CD14-positive monocyte (primary cell): ENCODE results near the gene RSRC1. TPM values are rescaled to one million over a fixed set of nuclear protein-coding genes. Genes with fewer than 3 reads are reported as not detected.

Experiments used
- DNase-seq, 3 donors: peaks; one replicate each; pipeline ENCODE4 v3.0.0-alpha.2; 2011 to 2022
- H2AFZ ChIP-seq: 2 replicates; pipeline ENCODE4 v1.6.0; 2012; ENCODE audit warnings: mild to moderate bottlenecking, low read depth, low read length, inconsistent platforms; ENCODE audit not compliant: insufficient read depth, poor library complexity, severe bottlenecking
- H3K27ac ChIP-seq, 2 donors: 1 replicate in 1 of 2; 2 replicates in 1 of 2; pipeline ENCODE4 v1.5.1; 2012 to 2013; ENCODE audit warnings: low read length in 2 of 2, control low read depth in 1 of 2, inconsistent platforms in 1 of 2, low read depth in 1 of 2, mild to moderate bottlenecking in 1 of 2
- H3K27me3 ChIP-seq, 2 donors: one replicate each; pipeline versions ENCODE4 v1.6.0 to v1.6.1; 2011 to 2013; ENCODE audit warnings: low read length in 2 of 2; ENCODE audit not compliant: control insufficient read depth in 2 of 2, insufficient read depth in 2 of 2
- H3K36me3 ChIP-seq, 2 donors: replicated peaks in 1 of 2; 1 replicate in 1 of 2; 2 replicates in 1 of 2; pipeline versions ENCODE4 v1.5.1 to v1.6.1; 2012 to 2013; ENCODE audit warnings: low read length in 2 of 2, control low read depth in 1 of 2, inconsistent platforms in 1 of 2, mild to moderate bottlenecking in 1 of 2; ENCODE audit not compliant: insufficient read depth in 2 of 2, control insufficient read depth in 1 of 2
- H3K4me1 ChIP-seq, 2 donors: 1 replicate in 1 of 2; 2 replicates in 1 of 2; pipeline versions ENCODE4 v1.5.1 to v1.6.1; 2012 to 2013; ENCODE audit warnings: low read length in 2 of 2, control low read depth in 1 of 2, inconsistent platforms in 1 of 2, mild to moderate bottlenecking in 1 of 2, moderate library complexity in 1 of 2; ENCODE audit not compliant: insufficient read depth in 2 of 2, control insufficient read depth in 1 of 2
- H3K4me2 ChIP-seq: replicated peaks from 2 replicates; pipeline ENCODE3; 2012; ENCODE audit warnings: low read length, moderate library complexity, mild to moderate bottlenecking; ENCODE audit not compliant: poor library complexity, severe bottlenecking; ENCODE audit errors: extremely low read depth
- H3K4me3 ChIP-seq, 3 experiments: fragments of 200-600 bp in 1 of 3; sonication (generic) in 1 of 3; replicated peaks in 1 of 3; 1 replicate in 2 of 3; 2 replicates in 1 of 3; pipeline ENCODE4 v1.5.1; 2011 to 2013; ENCODE audit warnings: low read length in 3 of 3, mild to moderate bottlenecking in 3 of 3, control low read depth in 2 of 3, low read depth in 2 of 3, inconsistent platforms in 1 of 3, moderate library complexity in 1 of 3
- H3K79me2 ChIP-seq: 2 replicates; pipeline ENCODE4 v1.6.0; 2012; ENCODE audit warnings: mild to moderate bottlenecking, control low read depth, inconsistent platforms, low read length, moderate library complexity; ENCODE audit not compliant: insufficient read depth
- H3K9ac ChIP-seq: 2 replicates; pipeline ENCODE4 v1.6.0; 2017; ENCODE audit warnings: low read length, mild to moderate bottlenecking; ENCODE audit not compliant: insufficient read depth, poor library complexity, severe bottlenecking
- H3K9me3 ChIP-seq, 2 donors: replicated peaks in 1 of 2; 1 replicate in 1 of 2; 2 replicates in 1 of 2; pipeline versions ENCODE4 v1.5.1 to v1.6.1; 2012 to 2013; ENCODE audit warnings: low read length in 2 of 2, control low read depth in 1 of 2; ENCODE audit not compliant: control insufficient read depth in 1 of 2, insufficient read depth in 1 of 2
- H4K20me1 ChIP-seq: 2 replicates; pipeline ENCODE4 v1.6.0; 2012; ENCODE audit warnings: mild to moderate bottlenecking, low read length, control low read depth, moderate library complexity; ENCODE audit not compliant: insufficient read depth
- H3K27ac Mint-ChIP-seq, 7 donors: one replicate each; pipeline ENCODE4 v1.8.0; 2020; ENCODE audit warnings: mild to moderate bottlenecking in 7 of 7, mixed read lengths in 7 of 7, moderate library complexity in 6 of 7, inconsistent platforms in 2 of 7
- H3K27me3 Mint-ChIP-seq, 3 donors: one replicate each; pipeline ENCODE4 v1.8.0; 2021 to 2022; ENCODE audit warnings: low read depth in 3 of 3, mild to moderate bottlenecking in 3 of 3, mixed read lengths in 3 of 3, moderate library complexity in 3 of 3, inconsistent platforms in 1 of 3
- H3K36me3 Mint-ChIP-seq, 2 donors: one replicate each; pipeline ENCODE4 v1.8.0; 2020; ENCODE audit warnings: mixed read lengths in 2 of 2, inconsistent platforms in 1 of 2, mild to moderate bottlenecking in 1 of 2
- H3K4me1 Mint-ChIP-seq: one replicate; pipeline ENCODE4 v1.8.0; 2020; ENCODE audit warnings: mild to moderate bottlenecking, mixed read lengths
- H3K4me3 Mint-ChIP-seq, 2 donors: one replicate each; pipeline ENCODE4 v1.8.0; 2020; ENCODE audit warnings: mild to moderate bottlenecking in 2 of 2, mixed read lengths in 2 of 2, moderate library complexity in 1 of 2
- H3K9me3 Mint-ChIP-seq, 7 donors: one replicate each; pipeline ENCODE4 v1.8.0; 2020 to 2022; ENCODE audit warnings: mixed read lengths in 7 of 7, mild to moderate bottlenecking in 6 of 7, moderate library complexity in 6 of 7, inconsistent platforms in 2 of 7
- WGBS: methylation state at CpG from one replicate; pipeline ENCODE4 v1.1.5; 2013; ENCODE audit warnings: missing lambda C conversion rate; ENCODE audit not compliant: insufficient coverage; 5-methylcytosine and 5-hydroxymethylcytosine counted together
- intact Hi-C, 2 donors: fragments of 100-400 bp; cut with micrococcal nuclease; formaldehyde crosslinking; loops; one replicate each; pipeline versions ENCODE4 v1.15.0 to v1.15.1; 2023
- polyA plus RNA-seq, 3 donors: library from polyadenylated mRNA; depleted of rRNA in 1 of 3; unstranded in 2 of 3; stranded (reverse) in 1 of 3; fragments of 300-500 nt in 2 of 3; fragments of >200 nt in 1 of 3; fragmentation: Illumina TruSeq in 2 of 3; gene quantifications; 1 replicate in 2 of 3; 2 replicates in 1 of 3; pipeline ENCODE4 v1.2.3, GENCODE V29; 2012 to 2021
- TF ChIP-seq, protein P1 (sequence below): fragments of 200-600 bp; IDR thresholded peaks from one replicate; pipeline ENCODE4 v1.8.0; 2022; ENCODE audit warnings: antibody characterized with exemption, mild to moderate bottlenecking

RSRC1 gene
- polyA plus RNA-seq, 3 donors = 6.6 to 31.7 (median 15.1) TPM

DNA sequence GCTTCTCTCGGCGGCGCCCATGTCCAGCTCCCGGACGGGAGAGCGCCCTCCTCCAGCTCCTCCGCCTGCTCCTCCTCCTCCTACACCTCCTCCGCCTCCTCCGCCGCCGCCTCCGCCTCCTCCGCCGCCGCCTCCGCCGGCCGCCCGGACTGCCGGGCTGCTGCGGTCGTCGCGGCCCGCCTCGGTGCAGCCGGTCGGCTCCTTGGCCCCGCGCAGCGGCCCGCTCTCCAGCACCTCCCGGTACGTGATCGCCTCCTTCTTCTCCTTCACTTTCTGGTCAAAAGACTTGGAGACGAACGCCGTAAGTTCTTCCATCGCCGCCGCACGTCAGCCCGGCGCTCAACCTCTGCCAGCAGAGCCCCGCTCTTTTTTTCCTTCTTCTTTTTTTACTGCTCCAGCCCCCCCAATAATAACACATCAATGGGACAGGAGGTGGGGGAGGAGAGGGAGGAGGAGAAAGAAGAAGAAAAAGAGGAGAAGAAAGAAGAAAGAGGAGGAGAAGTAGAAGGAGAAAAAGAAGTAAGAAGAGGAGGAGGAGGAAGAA is 4.1 kb upstream of the RSRC1 start:
- no peak overlapping the region for H3K27ac ChIP-seq
- intact Hi-C loops = no loop called here
- peaks cover 0 to 33% of the 10 kb centered on the region in 2 donors for H3K9me3 ChIP-seq
- H3K4me3 ChIP-seq = peak overlapping the region; percentile 27 to 75 (median 29)
- H3K27me3 ChIP-seq = peaks cover 82 to 88% of the 10 kb centered on the region in 2 donors
- peak overlapping the region in 2 of 7 donors; percentile 53 to 66 for H3K27ac Mint-ChIP-seq
- peaks cover 51 to 58% of the 10 kb centered on the region in 2 donors for H3K4me1 ChIP-seq
- peaks cover 86 to 91% (median 89%) of the 10 kb centered on the region in 3 donors for H3K27me3 Mint-ChIP-seq
- H3K36me3 Mint-ChIP-seq = peaks cover 17 to 31% of the 10 kb centered on the region in 2 donors
- under 1% methylated on average over 32 of the region's 45 CpGs for WGBS
- H3K4me3 Mint-ChIP-seq = peak overlapping the region; percentile 85 to 96
- H3K79me2 ChIP-seq = peaks cover 8% of the 10 kb centered on the region
- no peak for DNase-seq
- H2AFZ ChIP-seq = peak overlapping the region; percentile 52
- peak overlapping the region; percentile 84 for H3K4me2 ChIP-seq
- H3K4me1 Mint-ChIP-seq = peaks cover 59% of the 10 kb centered on the region
- peaks cover 3% of the 10 kb centered on the region for H4K20me1 ChIP-seq
- TF ChIP-seq, protein P1, sequence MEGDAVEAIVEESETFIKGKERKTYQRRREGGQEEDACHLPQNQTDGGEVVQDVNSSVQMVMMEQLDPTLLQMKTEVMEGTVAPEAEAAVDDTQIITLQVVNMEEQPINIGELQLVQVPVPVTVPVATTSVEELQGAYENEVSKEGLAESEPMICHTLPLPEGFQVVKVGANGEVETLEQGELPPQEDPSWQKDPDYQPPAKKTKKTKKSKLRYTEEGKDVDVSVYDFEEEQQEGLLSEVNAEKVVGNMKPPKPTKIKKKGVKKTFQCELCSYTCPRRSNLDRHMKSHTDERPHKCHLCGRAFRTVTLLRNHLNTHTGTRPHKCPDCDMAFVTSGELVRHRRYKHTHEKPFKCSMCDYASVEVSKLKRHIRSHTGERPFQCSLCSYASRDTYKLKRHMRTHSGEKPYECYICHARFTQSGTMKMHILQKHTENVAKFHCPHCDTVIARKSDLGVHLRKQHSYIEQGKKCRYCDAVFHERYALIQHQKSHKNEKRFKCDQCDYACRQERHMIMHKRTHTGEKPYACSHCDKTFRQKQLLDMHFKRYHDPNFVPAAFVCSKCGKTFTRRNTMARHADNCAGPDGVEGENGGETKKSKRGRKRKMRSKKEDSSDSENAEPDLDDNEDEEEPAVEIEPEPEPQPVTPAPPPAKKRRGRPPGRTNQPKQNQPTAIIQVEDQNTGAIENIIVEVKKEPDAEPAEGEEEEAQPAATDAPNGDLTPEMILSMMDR = no peak
- H3K9me3 Mint-ChIP-seq = peaks cover 0 to 58% (median 47%) of the 10 kb centered on the region in 7 donors
- no peak overlapping the region for H3K9ac ChIP-seq
- no peaks in the 10 kb centered on the region for H3K36me3 ChIP-seq

DNA sequence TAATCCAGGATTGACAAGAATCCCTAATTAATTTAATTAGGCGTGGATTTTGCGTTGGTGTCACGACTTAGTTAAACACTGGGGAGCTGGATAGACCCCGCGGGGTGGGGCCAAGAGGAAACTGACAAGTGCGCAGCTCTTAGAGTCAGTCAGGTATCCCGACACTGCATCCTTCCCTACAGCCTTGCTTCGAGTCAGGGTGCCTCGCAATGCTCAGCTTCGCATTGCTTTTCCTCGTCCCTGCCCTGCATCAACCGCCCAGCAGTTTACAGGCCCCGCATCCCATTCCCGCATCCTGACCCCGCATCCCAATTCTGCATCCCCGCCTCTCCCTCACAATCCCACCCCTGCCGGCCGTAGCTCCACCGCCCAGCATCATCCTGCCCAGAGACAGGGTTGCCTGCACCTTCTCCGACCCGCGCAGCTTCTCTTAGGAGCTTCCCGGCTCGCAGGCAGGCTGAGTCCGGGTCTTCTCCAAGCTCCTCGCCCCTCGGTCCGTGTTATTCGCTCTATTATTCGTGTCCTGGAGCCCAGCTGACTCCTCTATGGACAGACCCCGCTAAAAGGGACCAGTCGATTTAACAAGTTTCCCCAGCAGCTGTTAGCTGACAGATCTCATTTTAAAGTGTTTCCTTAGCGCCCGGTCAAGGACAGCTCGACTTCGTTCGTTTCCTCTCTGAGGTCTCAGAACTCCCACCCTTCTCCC is 3.0 kb upstream of the RSRC1 start:
- Histone ChIP-seq H3K79me2 (peaks cover 19% of the 10 kb centered on the region), H3K36me3 (no peaks in the 10 kb centered on the region), H3K4me3 (peak overlapping the region in 1 of 3 experiments; percentile 75), H3K4me2 (peak overlapping the region; percentile 84), H3K9ac (no peak overlapping the region), H3K27me3 (peaks cover 71 to 77% of the 10 kb centered on the region in 2 donors), H3K27ac (no peak overlapping the region), H2AFZ (no peak overlapping the region), H3K4me1 (peaks cover 56 to 69% of the 10 kb centered on the region in 2 donors), H3K9me3 (peaks cover 0 to 29% of the 10 kb centered on the region in 2 donors), H4K20me1 (peaks cover 7% of the 10 kb centered on the region)
- 5% methylated on average over 37 of the region's 37 CpGs for WGBS
- DNase-seq = no peak
- intact Hi-C loops = no loop called here
- Mint-ChIP-seq H3K4me1 (peaks cover 70% of the 10 kb centered on the region), H3K9me3 (peaks cover 0 to 57% (median 47%) of the 10 kb centered on the region in 7 donors), H3K4me3 (peak overlapping the region; percentile 70 to 96), H3K36me3 (peaks cover 17 to 30% of the 10 kb centered on the region in 2 donors), H3K27me3 (peaks cover 74 to 80% (median 78%) of the 10 kb centered on the region in 3 donors), H3K27ac (peak overlapping the region in 1 of 7 donors; percentile 13)
- TF ChIP-seq, protein P1 = no peak
